ENCODE data around the gene TNS2.
A peak's percentile ranks its signal among the peaks of the same experiment; 100 is the strongest.
"Not testable (repeated sequence)": the region's sequence is repeated elsewhere in the genome, so short reads cannot be mapped to it uniquely, and the experiment has no call there.

TNS2 gene

GRCh38 chr12:53094796-53095595, 45.1 kb downstream of the TNS2 start:
- DNase-seq: not testable (repeated sequence)

- not testable (repeated sequence) for DNase-seq
These were observed 45.7 kb downstream of the TNS2 start for GRCh38 chr12:53095596-53095895.

- DNase-seq: peak; percentile 77
These were observed 46.4 kb downstream of the TNS2 start for GRCh38 chr12:53096089-53096741.

GRCh38 chr12:53096759-53097158, 46.9 kb downstream of the TNS2 start:
- no peak for DNase-seq

GRCh38 chr12:53097207-53097563, 47.3 kb downstream of the TNS2 start:
- peak; percentile 40 for DNase-seq

GRCh38 chr12:53097564-53098353, 47.9 kb downstream of the TNS2 start, which contains the start of gene IGFBP6:
IGFBP6 (plus strand) TSS chr12:53097667; CDS start chr12:53097718, 51 bp downstream.
- peak; percentile 29 for DNase-seq

- DNase-seq: peak; percentile 81
These were observed 48.6 kb downstream of the TNS2 start for GRCh38 chr12:53098354-53098981.

- peak; percentile 96 for DNase-seq
These were observed 49.4 kb downstream of the TNS2 start for GRCh38 chr12:53099071-53099882.

- DNase-seq: no peak
These were observed 50.7 kb downstream of the TNS2 start for GRCh38 chr12:53100466-53101151.

- no peak for DNase-seq
These were observed 51.4 kb downstream of the TNS2 start for GRCh38 chr12:53101266-53101665.

- no peak for DNase-seq
These were observed 52.3 kb downstream of the TNS2 start for GRCh38 chr12:53101931-53102781.

GRCh38 chr12:53102883-53103807, 53.3 kb downstream of the TNS2 start, which contains the start of gene SOAT2:
SOAT2 (plus strand) TSS chr12:53103486; CDS start chr12:53103578, 92 bp downstream.
- DNase-seq: no peak

- no peak for DNase-seq
These were observed 54.0 kb downstream of the TNS2 start for GRCh38 chr12:53103860-53104305.

GRCh38 chr12:53105256-53105655, 55.4 kb downstream of the TNS2 start:
- DNase-seq: no peak

- DNase-seq: no peak
These were observed 56.0 kb downstream of the TNS2 start for GRCh38 chr12:53105712-53106439.

- no peak for DNase-seq
These were observed 57.3 kb downstream of the TNS2 start for GRCh38 chr12:53107122-53107521.

GRCh38 chr12:53112431-53112830, 62.6 kb downstream of the TNS2 start:
- not testable (repeated sequence) for DNase-seq

GRCh38 chr12:53113136-53113705, 63.4 kb downstream of the TNS2 start:
- DNase-seq: no peak

Data from fibroblast of upper back skin (primary cell).